Superior temporal gyrus (tissue), 1 donor: ENCODE data around the gene OIT3.

ENCODE experiments used
- DNase-seq: peaks from one replicate; pipeline ENCODE4 v3.0.0-alpha.2; 2016; ENCODE audit errors: extremely low spot score

OIT3 gene

DNA sequence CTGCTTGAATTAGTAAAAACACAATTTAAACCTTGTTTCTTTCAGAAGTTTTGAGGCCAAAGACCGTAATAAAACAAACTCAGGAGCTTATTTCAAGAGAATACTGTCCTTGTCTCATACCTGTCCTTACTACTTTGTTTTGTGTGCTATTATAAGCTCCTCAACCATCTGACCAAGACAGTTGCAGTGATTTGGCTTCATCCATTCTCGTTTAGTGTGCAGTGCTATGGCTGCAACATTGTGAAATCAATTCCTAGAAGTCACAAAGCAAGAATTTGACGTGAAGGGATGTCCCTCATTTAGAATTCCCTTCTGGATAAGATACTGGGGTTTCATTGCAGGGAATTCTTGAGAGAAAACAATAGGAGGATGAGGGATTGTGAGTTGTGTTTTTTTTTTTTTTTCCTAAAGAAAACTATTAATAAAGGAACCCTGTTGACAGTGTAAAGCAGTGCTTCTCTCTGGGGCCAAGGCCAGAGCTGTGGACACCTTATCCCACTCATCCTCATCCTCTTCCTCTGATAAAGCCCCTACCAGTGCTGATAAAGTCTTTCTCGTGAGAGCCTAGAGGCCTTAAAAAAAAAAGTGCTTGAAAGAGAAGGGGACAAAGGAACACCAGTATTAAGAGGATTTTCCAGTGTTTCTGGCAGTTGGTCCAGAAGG lies at the start of gene OIT3:
TSS of gene OIT3 (plus strand) at position 604 of the 663 bp plus-strand sequence. CDS start 60 bp downstream, outside the sequence.
- DNase-seq: no peak

DNA sequence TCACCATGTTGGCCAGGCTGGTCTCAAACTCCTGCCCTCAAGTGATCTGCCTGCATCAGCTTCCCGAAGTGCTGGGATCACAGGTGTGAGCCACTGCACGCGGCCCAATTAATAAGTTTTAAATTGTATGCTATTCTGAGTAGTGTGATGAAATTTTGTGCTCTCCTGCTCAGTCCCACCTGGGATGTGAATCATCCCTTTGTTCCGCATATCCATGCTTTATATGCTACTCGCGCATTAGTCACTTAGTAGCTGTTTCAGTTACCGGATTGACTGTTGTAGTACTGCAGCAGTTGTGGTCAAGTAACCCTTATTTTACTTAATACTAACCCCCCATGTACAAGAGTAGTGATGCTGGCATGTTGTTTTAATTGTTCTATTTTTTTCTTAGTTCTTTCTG lies 47.3 kb upstream of the OIT3 start:
- DNase-seq: no peak

DNA sequence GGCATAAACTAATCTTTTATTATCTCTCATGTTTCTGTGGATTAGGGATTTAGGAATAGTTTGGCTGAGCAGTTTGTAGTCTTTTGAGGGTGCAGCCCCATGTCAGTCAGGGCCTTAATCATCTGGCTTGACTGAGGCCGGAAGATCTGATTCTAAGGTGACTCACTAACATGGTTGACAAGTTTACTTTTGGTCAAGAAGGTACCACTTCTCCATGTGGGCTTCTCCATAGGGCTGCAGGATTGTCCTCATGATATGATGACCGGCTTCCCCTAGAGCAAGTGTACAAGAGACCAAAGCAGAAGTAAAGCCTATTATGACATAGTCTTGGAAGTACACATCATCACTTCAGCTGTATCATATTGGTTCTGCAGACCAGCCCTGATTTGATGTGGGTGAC lies 45.9 kb upstream of the OIT3 start:
- no peak for DNase-seq

DNA sequence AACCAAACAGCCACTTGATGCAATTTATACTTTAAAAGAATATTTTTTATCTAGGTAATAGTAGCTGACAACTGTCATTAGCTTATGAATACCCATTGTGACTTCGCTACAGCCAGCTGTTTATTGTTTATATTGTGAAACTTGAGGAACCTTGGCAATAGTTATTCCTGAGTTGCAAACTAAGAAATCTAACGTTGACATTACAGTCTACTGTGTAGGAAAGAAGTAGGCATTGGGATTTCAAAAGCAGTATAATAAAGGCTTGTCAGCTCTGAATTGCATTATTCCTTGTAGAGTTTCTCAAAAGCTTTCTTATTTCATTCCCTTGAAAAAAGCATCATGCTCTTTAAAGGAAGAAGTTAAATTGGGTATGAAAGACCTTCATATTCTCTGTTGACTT lies 42.7 kb upstream of the OIT3 start:
- DNase-seq: no peak

DNA sequence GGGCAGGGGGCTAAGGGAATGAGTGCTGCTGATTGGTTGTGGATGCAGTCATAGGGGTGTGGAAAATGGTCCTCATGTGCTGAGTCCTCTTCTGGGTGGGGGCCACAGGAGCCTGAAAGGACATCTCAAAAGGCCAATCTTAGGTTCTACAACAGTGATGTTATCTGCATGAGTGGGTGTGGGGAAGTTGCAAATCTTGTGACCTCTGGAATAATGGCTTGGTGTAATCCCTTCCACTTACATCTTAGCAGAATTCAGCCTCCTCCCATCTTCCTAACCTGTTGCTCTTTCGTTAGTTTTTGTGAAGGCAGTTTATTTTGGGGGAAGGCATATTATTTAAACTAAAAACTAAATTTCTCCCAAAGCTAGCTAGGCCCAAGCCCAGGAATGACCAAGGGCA lies 42.0 kb upstream of the OIT3 start:
- no peak for DNase-seq

DNA sequence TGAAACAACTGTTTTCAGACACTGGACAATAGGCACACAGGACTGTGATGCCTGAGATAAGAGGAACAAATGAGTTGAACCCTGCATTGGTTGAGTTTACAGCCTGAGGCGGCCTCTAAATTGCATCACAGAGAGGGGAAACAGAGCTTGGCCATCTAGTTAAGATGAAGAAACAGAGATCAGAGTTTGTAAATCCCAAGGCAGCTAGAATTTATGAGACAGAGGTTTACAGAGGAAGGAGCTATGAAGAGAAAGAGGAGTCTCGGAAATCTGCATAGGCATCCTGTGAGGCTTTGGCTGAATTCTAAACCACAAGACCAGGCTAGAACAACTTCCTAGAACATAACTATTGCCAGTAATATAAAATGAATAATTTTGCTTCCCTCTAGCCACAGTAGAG lies 41.0 kb upstream of the OIT3 start:
- no peak for DNase-seq

DNA sequence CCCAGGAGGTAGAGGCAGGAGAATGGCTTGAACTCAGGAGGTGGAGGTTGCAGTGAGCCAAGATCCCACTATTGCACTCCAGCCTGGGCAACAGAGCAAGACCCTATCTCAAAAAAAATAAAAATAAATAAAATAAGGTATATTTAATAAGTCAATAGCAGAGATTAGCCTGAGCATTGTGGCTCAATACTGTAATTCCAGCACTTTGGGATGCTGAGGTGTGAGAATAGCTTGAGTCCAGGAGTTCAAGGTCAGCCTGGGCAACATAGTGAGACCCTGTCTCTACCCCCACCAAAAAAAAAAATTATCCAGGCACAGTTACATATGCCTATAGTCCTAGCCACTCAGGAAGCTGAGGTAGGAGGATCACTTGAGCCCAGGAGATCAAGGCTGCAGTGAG lies 38.4 kb upstream of the OIT3 start:
- no peak for DNase-seq

DNA sequence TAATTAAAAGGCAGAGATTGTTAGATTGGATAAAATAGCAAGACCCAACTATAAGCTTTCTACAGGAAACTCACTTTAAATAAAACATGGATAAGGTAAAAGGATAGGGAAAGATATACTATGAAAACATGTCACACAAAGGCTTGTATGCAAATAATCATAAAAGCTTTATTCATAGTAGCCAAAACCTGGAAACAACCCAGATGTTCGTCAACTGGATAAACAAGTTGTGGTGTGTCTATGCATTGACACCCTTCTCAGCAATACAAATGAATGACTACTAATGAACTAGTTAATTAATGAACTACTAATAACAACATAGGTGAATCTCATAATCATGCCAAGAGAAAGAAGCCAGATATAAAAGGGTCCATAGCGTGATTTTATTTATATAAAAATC lies 37.7 kb upstream of the OIT3 start:
- no peak for DNase-seq

DNA sequence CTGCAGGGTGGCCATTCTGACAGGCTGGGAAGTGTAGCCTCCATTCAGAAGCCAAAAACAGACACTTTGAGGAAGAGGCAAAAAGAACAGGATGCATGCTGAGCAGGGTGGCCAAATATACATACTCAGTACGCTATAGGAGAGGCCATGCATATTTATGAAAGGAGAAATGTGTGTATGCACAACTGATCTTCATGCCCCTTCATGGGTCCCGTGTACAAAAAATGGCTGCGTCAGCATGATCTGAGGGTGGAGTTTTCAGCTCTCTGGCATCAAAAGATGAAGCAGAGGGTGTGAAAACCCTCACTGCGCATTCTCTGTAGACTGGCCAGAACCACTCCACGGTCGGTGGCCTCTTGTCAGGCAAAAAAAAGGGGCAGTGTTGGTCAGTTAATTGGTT lies 35.5 kb upstream of the OIT3 start:
- no peak for DNase-seq

DNA sequence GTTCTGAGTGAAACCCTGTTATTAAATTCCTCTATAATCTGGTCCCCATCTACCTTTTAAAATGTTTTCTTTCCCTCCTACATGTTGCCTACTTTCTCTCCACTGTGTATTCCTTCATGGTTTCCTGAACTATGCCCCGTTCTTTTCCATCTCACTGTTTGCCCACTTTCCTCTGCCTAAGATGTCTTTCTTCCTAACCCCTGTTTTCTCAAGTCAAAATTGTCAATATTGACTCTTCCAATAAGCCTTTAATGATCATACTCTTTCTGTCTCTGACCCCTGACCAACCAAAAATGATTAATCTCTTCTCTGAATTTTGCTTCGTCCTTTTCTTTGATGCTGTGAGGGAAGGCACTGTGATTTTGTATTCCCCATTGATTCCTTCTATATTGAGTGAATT lies 30.6 kb upstream of the OIT3 start:
- no peak for DNase-seq

DNA sequence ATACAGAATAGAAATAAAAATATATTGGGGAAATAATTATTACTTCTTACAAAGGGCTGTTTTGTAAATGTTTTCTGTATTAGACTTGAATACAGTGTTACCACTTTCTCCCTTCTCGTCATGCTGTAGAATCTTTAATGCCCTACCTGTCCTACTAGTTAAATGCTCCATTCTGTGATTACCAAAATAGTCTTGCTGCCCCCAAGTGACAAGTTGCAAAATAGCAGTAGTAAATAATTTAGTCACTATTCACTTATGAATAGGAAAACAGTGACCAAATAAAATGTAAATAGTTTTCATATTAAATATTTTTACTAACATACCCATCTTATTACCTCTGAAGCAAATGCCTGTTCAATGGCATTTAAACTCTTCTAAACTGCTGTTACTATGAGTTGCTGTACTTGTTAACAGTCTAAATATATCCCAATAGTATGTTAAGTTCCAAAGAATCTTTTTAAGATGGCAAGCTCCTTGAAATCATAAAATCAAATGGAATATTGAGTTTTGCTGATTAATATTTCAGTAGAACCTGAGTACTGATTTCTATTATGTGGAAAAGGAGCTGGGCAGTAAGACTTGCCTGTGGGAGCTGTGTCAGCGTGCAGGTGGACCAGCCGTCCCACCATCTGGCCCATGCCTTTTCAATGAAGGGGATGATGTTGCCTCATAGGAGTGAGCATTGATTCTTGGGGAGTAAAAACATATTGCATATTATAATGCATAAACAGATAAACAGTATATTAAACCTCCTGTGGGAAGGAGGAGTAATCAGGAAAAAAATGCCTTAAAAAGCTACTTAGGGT lies 18.1 kb upstream of the OIT3 start:
- peak; percentile 18 for DNase-seq

DNA sequence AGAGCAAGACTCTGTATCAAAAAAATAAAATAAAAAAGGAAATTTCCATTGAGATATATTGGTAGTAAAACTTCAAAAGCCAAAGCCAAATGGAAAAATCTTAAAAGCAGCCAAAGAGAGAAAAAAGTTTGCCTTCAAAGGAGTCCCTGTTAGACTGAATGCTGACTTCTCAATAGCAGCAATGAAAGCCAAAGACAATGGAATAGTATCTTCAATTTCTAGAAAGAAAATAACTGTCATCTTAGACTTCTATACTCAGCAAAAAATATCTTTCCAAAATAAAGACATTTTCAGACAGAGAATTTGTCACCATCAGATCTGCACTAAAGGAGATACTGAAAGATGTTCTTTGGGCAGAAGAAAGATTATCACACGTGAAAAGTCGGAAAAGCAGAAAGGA lies 14.3 kb upstream of the OIT3 start:
- DNase-seq: no peak

DNA sequence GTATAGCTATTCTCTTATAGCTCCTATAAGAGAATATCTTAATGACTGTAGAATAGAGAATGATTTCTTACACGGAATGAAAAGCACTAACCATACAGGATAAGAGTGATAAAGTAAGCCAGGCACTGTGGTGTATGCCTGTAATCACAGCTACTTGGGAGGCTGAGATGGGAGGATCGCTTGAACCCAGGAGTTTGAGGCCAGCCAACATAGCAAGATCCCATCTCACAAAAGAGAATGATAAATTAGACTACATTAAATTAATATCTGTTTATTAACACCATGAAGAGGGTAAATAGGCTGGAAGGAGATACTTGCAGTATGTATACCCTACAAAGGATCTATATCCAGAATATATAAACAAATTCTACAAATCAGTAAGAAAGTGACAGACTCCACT lies 12.2 kb upstream of the OIT3 start:
- DNase-seq: no peak

DNA sequence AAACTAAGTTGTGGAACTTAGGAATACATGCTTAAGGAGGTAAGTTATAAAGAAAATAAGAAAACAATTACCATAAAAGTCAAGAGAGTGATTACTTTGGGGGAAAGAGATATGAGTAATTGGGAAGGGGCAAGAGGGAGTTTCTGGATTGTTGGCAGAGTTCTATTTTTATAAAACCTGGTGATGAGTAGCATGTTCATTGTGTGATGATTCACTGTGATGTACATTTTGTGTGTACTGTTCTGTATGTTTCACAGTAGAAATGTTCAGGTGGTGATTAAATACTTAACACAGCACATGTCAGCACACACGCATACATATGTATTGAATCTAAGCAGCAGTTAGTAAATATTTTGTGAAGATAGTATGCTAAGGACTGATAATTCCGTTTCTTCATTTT lies 9.7 kb upstream of the OIT3 start:
- no peak for DNase-seq

DNA sequence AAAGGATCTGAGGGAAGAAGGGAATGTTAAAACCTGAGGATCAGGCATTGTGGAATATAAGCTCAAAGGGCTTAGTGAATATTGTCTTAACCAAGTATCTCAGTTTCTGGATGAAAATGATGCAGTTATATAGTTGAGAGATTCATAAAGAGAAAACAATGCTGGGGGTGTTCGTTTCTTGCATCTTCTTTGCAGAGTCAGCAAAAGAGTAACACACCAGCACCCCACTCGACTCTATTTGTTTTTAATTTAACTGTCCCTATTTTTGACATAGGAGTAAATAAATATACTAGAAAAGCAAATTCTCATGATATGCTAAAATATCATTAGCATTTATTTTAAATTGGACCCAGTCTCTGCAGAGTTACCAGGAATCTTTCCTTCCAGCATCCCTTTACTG lies 7.6 kb upstream of the OIT3 start:
- no peak for DNase-seq

DNA sequence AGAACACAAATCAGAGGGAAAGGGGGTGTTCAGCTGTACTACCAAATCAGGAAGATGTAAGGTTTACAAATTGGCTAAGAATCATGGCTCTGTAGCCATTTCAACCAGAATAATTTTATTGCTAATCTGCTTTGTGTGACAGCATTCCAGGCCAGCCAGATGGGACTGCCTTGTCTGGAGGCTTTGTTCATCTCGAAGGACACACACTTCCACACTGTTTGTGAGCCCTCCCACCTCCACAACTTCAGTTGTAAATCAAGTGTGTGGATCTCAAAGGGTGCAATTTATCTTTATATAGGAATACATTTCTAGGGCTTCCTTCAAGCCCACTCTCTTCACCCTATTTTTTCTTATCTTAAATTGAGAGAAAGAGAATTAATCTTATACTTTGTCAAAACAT lies 6.9 kb upstream of the OIT3 start:
- no peak for DNase-seq

DNA sequence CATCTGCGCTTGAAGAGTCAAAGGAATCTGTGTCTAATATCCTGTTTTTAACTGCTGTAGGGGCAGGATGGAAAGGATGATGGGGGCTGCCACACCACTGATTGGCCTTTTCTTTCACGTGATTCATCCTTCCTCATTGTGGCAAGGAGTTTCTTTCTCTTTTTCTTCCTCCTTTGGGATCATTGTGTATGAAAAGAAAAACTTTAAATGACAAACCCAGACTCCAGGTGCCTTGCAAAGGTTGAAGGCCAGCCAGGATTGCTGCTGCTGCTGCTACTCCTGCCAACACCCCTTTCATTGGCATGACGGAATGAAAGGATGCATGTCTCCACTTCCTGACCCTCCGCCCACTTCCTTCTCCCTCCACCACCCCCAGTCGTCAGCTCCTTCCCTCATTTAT lies 6.5 kb upstream of the OIT3 start:
- DNase-seq: no peak

DNA sequence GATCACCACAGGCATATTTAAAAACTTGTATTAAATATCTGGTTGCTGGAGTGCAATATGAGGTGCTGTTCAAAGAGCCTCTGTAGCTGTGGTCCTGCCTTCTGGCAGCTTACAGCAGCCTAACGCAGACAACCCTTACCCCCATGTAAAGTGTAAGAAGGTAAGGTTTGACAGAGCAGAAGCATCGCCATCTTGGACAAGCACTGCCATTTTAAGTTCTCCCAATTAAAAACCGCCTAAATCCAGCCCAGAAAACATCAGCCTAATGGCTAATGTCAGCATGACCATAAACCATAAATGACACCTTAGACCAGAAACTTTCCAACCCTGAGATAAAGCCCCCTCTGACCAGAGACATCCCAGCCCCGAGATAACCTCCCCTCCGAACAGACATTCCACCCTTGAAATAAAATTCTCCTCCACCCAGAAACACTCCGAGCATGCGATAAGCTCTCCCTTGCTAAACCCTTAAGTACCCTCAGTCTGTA lies 5.3 kb upstream of the OIT3 start:
- no peak for DNase-seq

DNA sequence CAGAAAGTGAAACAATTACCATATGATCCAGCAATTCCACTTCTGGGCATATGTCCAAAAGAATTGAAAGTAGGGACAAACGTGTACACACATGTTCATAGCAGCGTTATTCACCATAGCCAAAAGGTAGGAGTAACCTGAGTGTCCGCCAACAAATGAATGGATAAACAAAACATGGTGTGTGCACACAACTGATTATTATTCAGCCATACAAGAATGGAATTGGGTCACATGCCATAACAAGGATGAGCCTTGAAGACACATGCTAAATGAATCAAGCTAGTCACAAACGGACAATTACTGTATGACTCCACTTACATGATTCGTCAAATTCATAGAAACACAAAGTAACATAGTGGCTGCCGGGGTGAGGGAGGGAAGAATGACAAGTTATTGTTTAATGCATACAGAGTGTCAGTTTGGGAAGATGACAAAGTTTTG lies 4.1 kb upstream of the OIT3 start:
- DNase-seq: no peak

DNA sequence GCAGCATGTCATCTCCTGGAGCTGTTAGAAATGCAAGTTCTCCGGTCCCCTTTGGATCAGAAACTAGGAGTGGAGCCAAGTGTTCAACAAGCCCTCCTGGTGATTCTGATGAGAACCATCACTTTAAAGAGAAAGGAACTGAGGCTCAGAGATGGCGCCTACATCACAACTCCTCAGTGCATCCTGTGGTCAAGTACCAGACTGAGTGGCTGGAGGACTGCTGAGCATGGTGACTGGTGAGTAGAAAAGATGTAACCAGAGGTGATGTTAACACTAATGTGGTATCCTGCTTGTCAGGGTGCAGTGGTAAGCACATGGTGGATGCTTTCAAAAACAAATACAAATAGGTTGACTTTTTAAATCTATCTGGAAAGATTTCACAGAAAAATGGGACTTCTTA lies 3.5 kb upstream of the OIT3 start:
- no peak for DNase-seq

DNA sequence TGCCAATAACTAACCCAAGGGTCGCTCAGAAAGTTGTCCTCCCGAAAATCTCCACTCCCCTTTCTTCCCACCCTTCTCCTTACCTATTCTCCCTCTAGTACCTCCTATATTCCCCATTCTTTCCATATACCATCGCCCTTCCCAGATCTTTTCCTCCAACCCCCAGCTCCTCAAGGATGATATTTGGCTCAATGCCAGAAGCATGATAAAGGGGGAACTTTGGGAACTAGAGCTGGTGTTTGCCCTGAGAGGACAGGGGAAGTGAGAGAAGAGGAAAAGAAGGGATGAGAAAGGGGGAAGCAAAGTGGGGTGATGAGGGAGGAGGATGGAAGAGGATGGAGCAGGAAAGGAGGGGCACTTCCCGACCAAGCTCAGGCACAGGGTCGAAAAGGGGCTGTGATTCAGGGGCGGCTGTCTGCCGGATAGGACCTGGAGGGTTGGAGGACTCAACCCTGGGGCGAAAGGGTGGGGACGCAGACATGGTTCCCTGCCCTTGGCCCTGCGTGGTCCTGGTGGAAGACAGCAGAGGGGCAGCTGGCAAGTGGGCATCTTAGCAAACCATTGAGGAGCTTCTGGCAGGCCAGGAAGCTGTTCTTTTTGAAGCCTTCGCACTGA lies 1.8 kb downstream of the OIT3 start:
- no peak for DNase-seq

DNA sequence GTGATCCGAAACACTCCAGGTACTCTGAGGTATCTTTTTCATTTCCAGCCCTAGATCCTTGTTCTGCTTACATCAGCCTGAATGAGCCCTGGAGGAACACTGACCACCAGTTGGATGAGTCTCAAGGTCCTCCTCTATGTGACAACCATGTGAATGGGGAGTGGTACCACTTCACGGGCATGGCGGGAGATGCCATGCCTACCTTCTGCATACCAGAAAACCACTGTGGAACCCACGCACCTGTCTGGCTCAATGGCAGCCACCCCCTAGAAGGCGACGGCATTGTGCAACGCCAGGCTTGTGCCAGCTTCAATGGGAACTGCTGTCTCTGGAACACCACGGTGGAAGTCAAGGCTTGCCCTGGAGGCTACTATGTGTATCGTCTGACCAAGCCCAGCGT lies 5.1 kb downstream of the OIT3 start:
- DNase-seq: no peak

DNA sequence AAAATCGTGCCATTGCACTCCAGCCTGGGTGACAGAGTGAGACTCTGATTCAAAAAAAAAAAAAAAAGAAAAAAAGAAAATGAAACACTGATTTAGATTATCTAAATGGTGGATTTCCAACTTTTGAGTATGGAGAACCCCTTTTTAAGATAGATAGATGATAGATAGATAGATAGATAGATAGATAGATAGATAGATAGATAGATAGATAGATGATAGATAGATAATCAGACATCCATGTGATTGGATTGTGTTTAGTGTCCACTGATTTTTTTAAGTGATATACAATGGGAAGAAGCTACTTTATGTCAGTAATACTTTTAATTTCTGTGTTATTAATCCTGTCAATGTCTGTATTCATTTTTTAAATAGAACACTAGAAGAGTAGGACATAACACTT lies 6.0 kb downstream of the OIT3 start:
- DNase-seq: no peak
